HepG2 (cell line): ENCODE results near the gene CTSV. TPM values are rescaled to one million over a fixed set of nuclear protein-coding genes. Genes with fewer than 3 reads are reported as not detected.

Experiments
- CCDC6 ChIP-seq: sonication (generic); formaldehyde crosslinking; IDR thresholded peaks from 2 replicates; pipeline ENCODE4 v1.8.1; 2022; ENCODE audit warnings: mild to moderate bottlenecking, missing genetic modification reagents, moderate library complexity
- HNRNPL ChIP-seq: fragments of 200-400 bp; formaldehyde crosslinking; IDR thresholded peaks from 2 replicates; pipeline ENCODE4 v1.6.1; 2017; ENCODE audit warnings: mild to moderate bottlenecking, low read depth, low read length
- MED1 ChIP-seq: sonication (generic); formaldehyde crosslinking; IDR thresholded peaks from 2 replicates; pipeline ENCODE4 v1.4.0; 2020; ENCODE audit warnings: missing genetic modification reagents
- MIER2 ChIP-seq: IDR thresholded peaks from 2 replicates; pipeline ENCODE4 v1.6.1; 2016; ENCODE audit warnings: missing biosample characterization, missing genetic modification reagents
- SSRP1 ChIP-seq: IDR thresholded peaks from 2 replicates; pipeline ENCODE4 v1.6.1; 2016; ENCODE audit warnings: control low read depth
- ZEB1 ChIP-seq: IDR thresholded peaks from 2 replicates; pipeline ENCODE4 v1.6.1; 2012; ENCODE audit warnings: mild to moderate bottlenecking, low read depth, inconsistent platforms; ENCODE audit not compliant: insufficient replicate concordance
- ZNF224 ChIP-seq: sonication (generic); formaldehyde crosslinking; IDR thresholded peaks from 2 replicates; pipeline ENCODE4 v1.5.0; 2020; ENCODE audit warnings: mild to moderate bottlenecking, missing genetic modification reagents
- ZNF30 ChIP-seq: sonication (generic); formaldehyde crosslinking; IDR thresholded peaks from 2 replicates; pipeline ENCODE4 v1.5.0; 2020; ENCODE audit warnings: mild to moderate bottlenecking, missing genetic modification reagents
- ZNF33B ChIP-seq: sonication (generic); formaldehyde crosslinking; IDR thresholded peaks from 2 replicates; pipeline ENCODE4 v1.5.1; 2020; ENCODE audit warnings: mild to moderate bottlenecking, missing genetic modification reagents
- ZNF572 ChIP-seq: sonication (generic); formaldehyde crosslinking; IDR thresholded peaks from 2 replicates; pipeline ENCODE4 v1.5.1; 2020; ENCODE audit warnings: mild to moderate bottlenecking, missing genetic modification reagents
- ZNF629 ChIP-seq: sonication (generic); formaldehyde crosslinking; conservative IDR thresholded peaks from 2 replicates; pipeline ENCODE4 v1.5.0; 2020; ENCODE audit warnings: missing genetic modification reagents
- ZNF713 ChIP-seq: sonication (generic); formaldehyde crosslinking; IDR thresholded peaks from 2 replicates; pipeline ENCODE4 v1.4.0; 2020; ENCODE audit warnings: mild to moderate bottlenecking, missing genetic modification reagents
- ZSCAN25 ChIP-seq: sonication (generic); formaldehyde crosslinking; IDR thresholded peaks from 2 replicates; pipeline ENCODE4 v1.8.0; 2022; ENCODE audit warnings: mild to moderate bottlenecking, missing genetic modification reagents
- polyA plus RNA-seq, 8 experiments: library from polyadenylated mRNA; depleted of rRNA in 3 of 8; stranded (reverse) in 7 of 8; unstranded in 1 of 8; fragments of >200 nt; fragmentation: Illumina TruSeq in 4 of 8; extraction: Trizol in 4 of 8; gene quantifications; 2 replicates each; pipeline versions ENCODE4 v1.2.1 to v1.2.3, GENCODE V29; 2011 to 2016; ENCODE audit warnings: low read depth in 4 of 8, missing spikeins in 1 of 8, mixed read lengths in 1 of 8; ENCODE audit not compliant: insufficient read depth in 1 of 8
- total RNA-seq, 5 experiments: library from RNA; depleted of rRNA; stranded (reverse); fragments of >200 nt; fragmentation: Illumina TruSeq; extraction: Trizol; gene quantifications; 2 replicates each; pipeline ENCODE4 v1.2.3, GENCODE V29; 2016; ENCODE audit warnings: low read depth in 1 of 5
- TF ChIP-seq, protein P1 (sequence below): sonication (generic); formaldehyde crosslinking; IDR thresholded peaks from 2 replicates; pipeline ENCODE4 v1.4.0; 2020; ENCODE audit warnings: missing genetic modification reagents
- TF ChIP-seq, protein P2 (sequence below): sonication (generic); formaldehyde crosslinking; IDR thresholded peaks from 2 replicates; pipeline ENCODE4 v1.8.0; 2022; ENCODE audit warnings: mild to moderate bottlenecking, missing genetic modification reagents; ENCODE audit not compliant: insufficient replicate concordance
- TF ChIP-seq, protein P3 (sequence below): sonication (generic); formaldehyde crosslinking; IDR thresholded peaks from 2 replicates; pipeline ENCODE4 v1.5.0; 2020; ENCODE audit warnings: missing genetic modification reagents
- TF ChIP-seq, protein P4 (sequence below): sonication (generic); formaldehyde crosslinking; IDR thresholded peaks from 2 replicates; pipeline ENCODE4 v1.8.1; 2023; ENCODE audit warnings: mild to moderate bottlenecking, moderate library complexity, missing genetic modification reagents
- TF ChIP-seq, protein P5 (sequence below): sonication (generic); formaldehyde crosslinking; IDR thresholded peaks from 2 replicates; pipeline ENCODE4 v1.4.0; 2020; ENCODE audit warnings: mild to moderate bottlenecking, missing genetic modification reagents

Gene CTSV
- total and polyA plus RNA-seq, 2 of the 13 experiments (the other 11 are each of a cell fraction or from before 2014, with no cell fraction given), result 10.6 to 12.6 TPM

DNA sequence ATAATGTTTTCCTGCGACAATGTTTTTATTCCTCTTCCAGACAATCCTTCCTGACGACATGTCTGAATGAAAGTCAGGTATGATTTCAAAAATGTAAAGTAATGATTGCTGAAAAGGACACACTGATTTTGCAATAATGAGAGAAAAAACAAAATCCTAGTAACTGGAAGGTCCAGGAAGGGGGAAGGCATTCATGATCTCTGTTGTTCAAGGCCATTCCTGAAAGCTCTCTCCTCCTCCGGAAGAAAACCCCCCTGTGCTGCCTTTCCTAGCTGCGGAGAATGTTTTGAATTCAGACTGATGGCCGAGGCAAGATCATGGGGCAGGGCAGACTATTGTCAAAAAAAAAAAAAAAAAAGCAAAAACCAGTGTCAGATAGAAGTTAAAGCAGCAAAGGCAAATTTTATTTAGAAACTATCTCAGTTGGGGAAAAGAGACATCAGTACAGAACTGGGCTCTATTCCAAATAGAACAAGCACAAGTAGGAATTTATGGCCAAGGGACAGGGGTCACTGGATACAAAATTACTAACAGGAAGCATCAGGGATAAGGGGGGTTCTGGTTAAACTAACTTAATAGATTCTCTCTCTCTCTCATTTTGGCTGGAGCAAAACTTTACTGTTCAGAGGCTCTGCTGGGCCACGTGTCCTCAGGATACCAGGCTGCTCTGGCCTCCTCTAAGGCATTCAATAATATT, 36.5 kb upstream of the CTSV start (continued):
- peak; percentile 60 for TF ChIP-seq MED1 (CRISPR knock-in tag)
- TF ChIP-seq ZNF572 (CRISPR knock-in tag), result no peak
- TF ChIP-seq ZSCAN25 (CRISPR knock-in tag), result no peak
- no peak for TF ChIP-seq ZNF30
- TF ChIP-seq SSRP1 (CRISPR knock-in tag), result no peak
- no peak for TF ChIP-seq ZNF629
- no peak for TF ChIP-seq ZNF224 (CRISPR knock-in tag)
- TF ChIP-seq, protein P1, sequence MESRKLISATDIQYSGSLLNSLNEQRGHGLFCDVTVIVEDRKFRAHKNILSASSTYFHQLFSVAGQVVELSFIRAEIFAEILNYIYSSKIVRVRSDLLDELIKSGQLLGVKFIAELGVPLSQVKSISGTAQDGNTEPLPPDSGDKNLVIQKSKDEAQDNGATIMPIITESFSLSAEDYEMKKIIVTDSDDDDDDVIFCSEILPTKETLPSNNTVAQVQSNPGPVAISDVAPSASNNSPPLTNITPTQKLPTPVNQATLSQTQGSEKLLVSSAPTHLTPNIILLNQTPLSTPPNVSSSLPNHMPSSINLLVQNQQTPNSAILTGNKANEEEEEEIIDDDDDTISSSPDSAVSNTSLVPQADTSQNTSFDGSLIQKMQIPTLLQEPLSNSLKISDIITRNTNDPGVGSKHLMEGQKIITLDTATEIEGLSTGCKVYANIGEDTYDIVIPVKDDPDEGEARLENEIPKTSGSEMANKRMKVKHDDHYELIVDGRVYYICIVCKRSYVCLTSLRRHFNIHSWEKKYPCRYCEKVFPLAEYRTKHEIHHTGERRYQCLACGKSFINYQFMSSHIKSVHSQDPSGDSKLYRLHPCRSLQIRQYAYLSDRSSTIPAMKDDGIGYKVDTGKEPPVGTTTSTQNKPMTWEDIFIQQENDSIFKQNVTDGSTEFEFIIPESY (CRISPR knock-in tag), result no peak
- no peak for TF ChIP-seq ZNF33B (CRISPR knock-in tag)
- no peak for TF ChIP-seq HNRNPL
- TF ChIP-seq CCDC6 (CRISPR knock-in tag), result no peak
- TF ChIP-seq, protein P2, sequence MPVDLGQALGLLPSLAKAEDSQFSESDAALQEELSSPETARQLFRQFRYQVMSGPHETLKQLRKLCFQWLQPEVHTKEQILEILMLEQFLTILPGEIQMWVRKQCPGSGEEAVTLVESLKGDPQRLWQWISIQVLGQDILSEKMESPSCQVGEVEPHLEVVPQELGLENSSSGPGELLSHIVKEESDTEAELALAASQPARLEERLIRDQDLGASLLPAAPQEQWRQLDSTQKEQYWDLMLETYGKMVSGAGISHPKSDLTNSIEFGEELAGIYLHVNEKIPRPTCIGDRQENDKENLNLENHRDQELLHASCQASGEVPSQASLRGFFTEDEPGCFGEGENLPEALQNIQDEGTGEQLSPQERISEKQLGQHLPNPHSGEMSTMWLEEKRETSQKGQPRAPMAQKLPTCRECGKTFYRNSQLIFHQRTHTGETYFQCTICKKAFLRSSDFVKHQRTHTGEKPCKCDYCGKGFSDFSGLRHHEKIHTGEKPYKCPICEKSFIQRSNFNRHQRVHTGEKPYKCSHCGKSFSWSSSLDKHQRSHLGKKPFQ (CRISPR knock-in tag), result no peak
- no peak for TF ChIP-seq MIER2 (CRISPR knock-in tag)
- TF ChIP-seq, protein P3, sequence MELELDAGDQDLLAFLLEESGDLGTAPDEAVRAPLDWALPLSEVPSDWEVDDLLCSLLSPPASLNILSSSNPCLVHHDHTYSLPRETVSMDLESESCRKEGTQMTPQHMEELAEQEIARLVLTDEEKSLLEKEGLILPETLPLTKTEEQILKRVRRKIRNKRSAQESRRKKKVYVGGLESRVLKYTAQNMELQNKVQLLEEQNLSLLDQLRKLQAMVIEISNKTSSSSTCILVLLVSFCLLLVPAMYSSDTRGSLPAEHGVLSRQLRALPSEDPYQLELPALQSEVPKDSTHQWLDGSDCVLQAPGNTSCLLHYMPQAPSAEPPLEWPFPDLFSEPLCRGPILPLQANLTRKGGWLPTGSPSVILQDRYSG (CRISPR knock-in tag), result no peak
- no peak for TF ChIP-seq ZEB1
- TF ChIP-seq ZNF713 (CRISPR knock-in tag), result no peak
- TF ChIP-seq, protein P4, sequence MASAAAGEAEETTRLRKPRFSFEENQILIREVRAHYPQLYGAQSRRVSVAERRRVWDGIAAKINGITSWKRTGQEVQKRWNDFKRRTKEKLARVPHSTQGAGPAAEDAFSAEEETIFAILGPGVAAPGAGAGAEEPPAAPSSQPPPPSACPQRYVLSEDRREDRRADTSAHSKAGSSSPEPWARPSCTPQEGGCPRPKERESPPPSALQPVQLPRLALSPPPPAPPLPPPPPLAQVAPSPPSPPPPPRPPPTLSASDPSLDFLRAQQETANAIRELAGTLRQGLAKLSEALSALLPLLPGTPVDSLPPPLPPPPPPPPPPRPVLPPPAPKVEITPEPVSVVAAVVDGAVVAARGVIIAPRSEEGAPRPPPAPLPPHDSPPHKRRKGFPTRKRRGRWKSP (CRISPR knock-in tag), result no peak
- TF ChIP-seq, protein P5, sequence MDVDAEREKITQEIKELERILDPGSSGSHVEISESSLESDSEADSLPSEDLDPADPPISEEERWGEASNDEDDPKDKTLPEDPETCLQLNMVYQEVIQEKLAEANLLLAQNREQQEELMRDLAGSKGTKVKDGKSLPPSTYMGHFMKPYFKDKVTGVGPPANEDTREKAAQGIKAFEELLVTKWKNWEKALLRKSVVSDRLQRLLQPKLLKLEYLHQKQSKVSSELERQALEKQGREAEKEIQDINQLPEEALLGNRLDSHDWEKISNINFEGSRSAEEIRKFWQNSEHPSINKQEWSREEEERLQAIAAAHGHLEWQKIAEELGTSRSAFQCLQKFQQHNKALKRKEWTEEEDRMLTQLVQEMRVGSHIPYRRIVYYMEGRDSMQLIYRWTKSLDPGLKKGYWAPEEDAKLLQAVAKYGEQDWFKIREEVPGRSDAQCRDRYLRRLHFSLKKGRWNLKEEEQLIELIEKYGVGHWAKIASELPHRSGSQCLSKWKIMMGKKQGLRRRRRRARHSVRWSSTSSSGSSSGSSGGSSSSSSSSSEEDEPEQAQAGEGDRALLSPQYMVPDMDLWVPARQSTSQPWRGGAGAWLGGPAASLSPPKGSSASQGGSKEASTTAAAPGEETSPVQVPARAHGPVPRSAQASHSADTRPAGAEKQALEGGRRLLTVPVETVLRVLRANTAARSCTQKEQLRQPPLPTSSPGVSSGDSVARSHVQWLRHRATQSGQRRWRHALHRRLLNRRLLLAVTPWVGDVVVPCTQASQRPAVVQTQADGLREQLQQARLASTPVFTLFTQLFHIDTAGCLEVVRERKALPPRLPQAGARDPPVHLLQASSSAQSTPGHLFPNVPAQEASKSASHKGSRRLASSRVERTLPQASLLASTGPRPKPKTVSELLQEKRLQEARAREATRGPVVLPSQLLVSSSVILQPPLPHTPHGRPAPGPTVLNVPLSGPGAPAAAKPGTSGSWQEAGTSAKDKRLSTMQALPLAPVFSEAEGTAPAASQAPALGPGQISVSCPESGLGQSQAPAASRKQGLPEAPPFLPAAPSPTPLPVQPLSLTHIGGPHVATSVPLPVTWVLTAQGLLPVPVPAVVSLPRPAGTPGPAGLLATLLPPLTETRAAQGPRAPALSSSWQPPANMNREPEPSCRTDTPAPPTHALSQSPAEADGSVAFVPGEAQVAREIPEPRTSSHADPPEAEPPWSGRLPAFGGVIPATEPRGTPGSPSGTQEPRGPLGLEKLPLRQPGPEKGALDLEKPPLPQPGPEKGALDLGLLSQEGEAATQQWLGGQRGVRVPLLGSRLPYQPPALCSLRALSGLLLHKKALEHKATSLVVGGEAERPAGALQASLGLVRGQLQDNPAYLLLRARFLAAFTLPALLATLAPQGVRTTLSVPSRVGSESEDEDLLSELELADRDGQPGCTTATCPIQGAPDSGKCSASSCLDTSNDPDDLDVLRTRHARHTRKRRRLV (CRISPR knock-in tag), result no peak
